ENCODE measurements around the gene RAD54L. TPM values are rescaled to one million over a fixed set of nuclear protein-coding genes. Genes with fewer than 3 reads are reported as not detected.

The RAD54L gene
- total RNA-seq, 2 donors from 2014 or later: 38.6 to 58.3 TPM

DNA sequence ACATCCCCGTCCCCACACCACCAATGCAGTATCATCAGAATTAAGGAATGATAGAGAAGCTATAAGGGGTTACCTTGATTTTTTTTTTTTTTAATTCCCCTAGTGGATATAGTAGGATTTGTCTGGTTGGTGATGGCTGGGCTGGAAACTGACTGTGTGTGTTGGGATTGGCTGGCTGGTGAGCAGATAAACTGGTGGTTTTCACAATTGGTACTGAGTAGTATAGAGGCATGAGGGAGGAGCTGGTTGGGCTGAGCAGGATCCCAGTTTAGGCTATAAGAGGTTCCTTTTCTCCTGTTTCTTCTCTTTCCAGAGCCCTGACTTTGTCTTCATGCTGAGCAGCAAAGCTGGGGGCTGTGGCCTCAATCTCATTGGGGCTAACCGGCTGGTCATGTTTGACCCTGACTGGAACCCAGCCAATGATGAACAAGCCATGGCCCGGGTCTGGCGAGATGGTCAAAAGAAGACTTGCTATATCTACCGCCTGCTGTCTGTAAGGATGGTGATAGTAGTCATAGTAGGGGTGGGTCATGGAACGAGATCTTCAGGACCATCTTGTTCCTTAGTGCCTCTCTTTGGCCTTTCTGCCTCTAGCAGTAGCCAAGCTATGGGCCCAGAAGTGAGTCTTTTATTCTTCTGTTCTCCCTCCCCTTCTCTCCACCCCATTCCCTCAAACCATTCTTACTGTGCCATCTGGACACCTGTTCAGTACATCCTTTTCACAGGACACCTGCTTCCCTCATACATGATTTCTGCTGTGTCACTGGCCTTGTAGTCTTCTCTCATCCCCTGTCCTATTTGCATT is 26.9 kb downstream of the RAD54L start:
- no peaks in the 10 kb centered on the region for H3K27me3 Mint-ChIP-seq (ENCODE audit: insufficient read depth)
- Histone ChIP-seq H3K4me3 (ENCODE audit: low read length) (no peak overlapping the region), H3K4me1 (ENCODE audit: control insufficient read depth, insufficient read depth, low read length) (no peaks in the 10 kb centered on the region), H3K9me3 (ENCODE audit: control insufficient read depth, low read length) (no peaks in the 10 kb centered on the region), H3K27ac (ENCODE audit: low read depth, low read length) (no peak overlapping the region), H3K27me3 (ENCODE audit: control insufficient read depth, insufficient read depth, low read length, poor library complexity, severe bottlenecking) (no peaks in the 10 kb centered on the region), H3K9ac (ENCODE audit: extremely low read depth, low read length, poor library complexity, severe bottlenecking) (no peak overlapping the region), H3K36me3 (ENCODE audit: control insufficient read depth, insufficient read depth, low read length) (peaks cover 92% of the 10 kb centered on the region)
- H3K36me3 Mint-ChIP-seq (ENCODE audit: low read depth): peaks cover 70% of the 10 kb centered on the region
- TF ChIP-seq, protein P1, sequence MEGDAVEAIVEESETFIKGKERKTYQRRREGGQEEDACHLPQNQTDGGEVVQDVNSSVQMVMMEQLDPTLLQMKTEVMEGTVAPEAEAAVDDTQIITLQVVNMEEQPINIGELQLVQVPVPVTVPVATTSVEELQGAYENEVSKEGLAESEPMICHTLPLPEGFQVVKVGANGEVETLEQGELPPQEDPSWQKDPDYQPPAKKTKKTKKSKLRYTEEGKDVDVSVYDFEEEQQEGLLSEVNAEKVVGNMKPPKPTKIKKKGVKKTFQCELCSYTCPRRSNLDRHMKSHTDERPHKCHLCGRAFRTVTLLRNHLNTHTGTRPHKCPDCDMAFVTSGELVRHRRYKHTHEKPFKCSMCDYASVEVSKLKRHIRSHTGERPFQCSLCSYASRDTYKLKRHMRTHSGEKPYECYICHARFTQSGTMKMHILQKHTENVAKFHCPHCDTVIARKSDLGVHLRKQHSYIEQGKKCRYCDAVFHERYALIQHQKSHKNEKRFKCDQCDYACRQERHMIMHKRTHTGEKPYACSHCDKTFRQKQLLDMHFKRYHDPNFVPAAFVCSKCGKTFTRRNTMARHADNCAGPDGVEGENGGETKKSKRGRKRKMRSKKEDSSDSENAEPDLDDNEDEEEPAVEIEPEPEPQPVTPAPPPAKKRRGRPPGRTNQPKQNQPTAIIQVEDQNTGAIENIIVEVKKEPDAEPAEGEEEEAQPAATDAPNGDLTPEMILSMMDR (conservative IDR thresholded peaks at IDR 0.05): no peak
- no peak overlapping the region for H3K4me3 Mint-ChIP-seq
- no peak for DNase-seq
- H3K4me1 Mint-ChIP-seq: no peaks in the 10 kb centered on the region
- no peaks in the 10 kb centered on the region for H3K9me3 Mint-ChIP-seq
- WGBS, 2 experiments (ENCODE audit: insufficient coverage in 1 of 2, insufficient read length in 1 of 2): 95 to 100% methylated on average over 1 to 6 of the region's 6 CpGs
- H3K27ac Mint-ChIP-seq: no peak overlapping the region

DNA sequence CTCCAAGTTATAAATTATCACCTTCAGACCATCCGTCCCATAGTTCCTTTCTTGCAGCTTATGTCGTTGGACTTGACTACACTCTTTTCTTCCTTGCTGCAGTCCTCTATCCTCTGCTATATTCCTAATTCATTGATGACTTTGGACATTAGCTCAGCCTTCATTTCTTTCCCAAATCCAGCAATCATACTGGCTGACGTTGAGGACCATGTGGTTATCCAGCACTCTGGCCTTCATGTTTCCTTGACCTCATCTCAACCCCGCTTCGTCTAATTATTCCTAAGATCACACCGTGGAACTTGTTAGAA is 27.4 kb downstream of the RAD54L start:
- no peak overlapping the region for H3K4me3 ChIP-seq (ENCODE audit: low read length)
- H3K27me3 ChIP-seq (ENCODE audit: control insufficient read depth, insufficient read depth, low read length, poor library complexity, severe bottlenecking): no peaks in the 10 kb centered on the region
- H3K36me3 Mint-ChIP-seq (ENCODE audit: low read depth): peaks cover 67% of the 10 kb centered on the region
- no peak overlapping the region for H3K27ac ChIP-seq (ENCODE audit: low read depth, low read length)
- H3K27ac Mint-ChIP-seq: no peak overlapping the region
- no peaks in the 10 kb centered on the region for H3K9me3 ChIP-seq (ENCODE audit: control insufficient read depth, low read length)
- no peaks in the 10 kb centered on the region for H3K4me1 Mint-ChIP-seq
- peaks cover 95% of the 10 kb centered on the region for H3K36me3 ChIP-seq (ENCODE audit: control insufficient read depth, insufficient read depth, low read length)
- TF ChIP-seq, protein P1 (conservative IDR thresholded peaks at IDR 0.05): no peak
- H3K9ac ChIP-seq (ENCODE audit: extremely low read depth, low read length, poor library complexity, severe bottlenecking): no peak overlapping the region
- WGBS, 2 experiments (ENCODE audit: insufficient coverage in 1 of 2, insufficient read length in 1 of 2): 95 to 96% methylated on average over 6 of the region's 6 CpGs
- no peak overlapping the region for H3K4me3 Mint-ChIP-seq
- H3K9me3 Mint-ChIP-seq: no peaks in the 10 kb centered on the region
- no peaks in the 10 kb centered on the region for H3K4me1 ChIP-seq (ENCODE audit: control insufficient read depth, insufficient read depth, low read length)
- H3K27me3 Mint-ChIP-seq (ENCODE audit: insufficient read depth): no peaks in the 10 kb centered on the region
- no peak for DNase-seq

DNA sequence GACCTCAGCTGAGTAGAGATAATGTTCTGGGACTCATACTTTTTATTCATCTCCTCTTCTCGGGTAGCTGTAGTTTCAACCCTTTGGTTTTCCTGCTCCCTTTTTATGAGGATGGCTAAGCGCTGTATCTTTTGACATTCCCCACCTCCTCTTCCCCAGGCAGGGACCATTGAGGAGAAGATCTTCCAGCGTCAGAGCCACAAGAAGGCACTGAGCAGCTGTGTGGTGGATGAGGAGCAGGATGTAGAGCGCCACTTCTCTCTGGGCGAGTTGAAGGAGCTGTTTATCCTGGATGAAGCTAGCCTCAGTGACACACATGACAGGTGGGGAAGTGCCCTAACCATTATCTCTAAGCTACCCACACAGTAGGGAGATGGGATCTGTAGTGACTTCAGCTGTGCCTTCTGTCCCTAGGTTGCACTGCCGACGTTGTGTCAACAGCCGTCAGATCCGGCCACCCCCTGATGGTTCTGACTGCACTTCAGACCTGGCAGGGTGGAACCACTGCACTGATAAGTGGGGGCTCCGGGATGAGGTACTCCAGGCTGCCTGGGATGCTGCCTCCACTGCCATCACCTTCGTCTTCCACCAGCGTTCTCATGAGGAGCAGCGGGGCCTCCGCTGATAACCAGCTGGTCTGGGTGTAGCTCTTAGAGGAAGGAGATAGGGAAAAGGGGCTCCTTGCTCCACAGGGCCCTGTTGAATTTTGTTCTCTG is 30.3 kb downstream of the RAD54L start:
- Mint-ChIP-seq H3K9me3 (no peaks in the 10 kb centered on the region), H3K27me3 (ENCODE audit: insufficient read depth) (no peaks in the 10 kb centered on the region), H3K4me1 (no peaks in the 10 kb centered on the region), H3K27ac (no peak overlapping the region), H3K36me3 (ENCODE audit: low read depth) (peaks cover 53% of the 10 kb centered on the region), H3K4me3 (no peak overlapping the region)
- no peaks in the 10 kb centered on the region for H3K27me3 ChIP-seq (ENCODE audit: control insufficient read depth, insufficient read depth, low read length, poor library complexity, severe bottlenecking)
- DNase-seq: no peak
- TF ChIP-seq, protein P1 (conservative IDR thresholded peaks at IDR 0.05): no peak
- 92 to 97% methylated on average over 6 to 14 of the region's 14 CpGs for WGBS, 2 experiments (ENCODE audit: insufficient coverage in 1 of 2, insufficient read length in 1 of 2)
- no peak overlapping the region for H3K9ac ChIP-seq (ENCODE audit: extremely low read depth, low read length, poor library complexity, severe bottlenecking)
- H3K9me3 ChIP-seq (ENCODE audit: control insufficient read depth, low read length): no peaks in the 10 kb centered on the region
- H3K27ac ChIP-seq (ENCODE audit: low read depth, low read length): no peak overlapping the region
- no peaks in the 10 kb centered on the region for H3K4me1 ChIP-seq (ENCODE audit: control insufficient read depth, insufficient read depth, low read length)
- peaks cover 93% of the 10 kb centered on the region for H3K36me3 ChIP-seq (ENCODE audit: control insufficient read depth, insufficient read depth, low read length)
- no peak overlapping the region for H3K4me3 ChIP-seq (ENCODE audit: low read length)
